Heart right ventricle (tissue), 16 donors: Measurements from ENCODE around the gene KRT8. TPM values are rescaled to one million over a fixed set of nuclear protein-coding genes. Genes with fewer than 3 reads are reported as not detected.
A peak's percentile ranks its signal among the peaks of the same experiment; 100 is the strongest.

Source experiments
- ATAC-seq, 8 donors: fragments of 200-7000 bp; cut with Tn5 transposase; one replicate each; pipeline ENCODE4 v1.9.1; 2020; ENCODE audit warnings: mild to moderate bottlenecking in 8 of 8, moderate library complexity in 8 of 8, moderate number of reproducible peaks in 1 of 8
- DNase-seq, 2 donors: peaks; one replicate each; pipeline ENCODE4 v3.0.0-alpha.2; 2020
- H3K27ac ChIP-seq, 10 donors: fragments of 200-600 bp; sonication (generic) in 2 of 10; one replicate each; pipeline versions ENCODE4 v1.5.0 to v1.8.0; 2020 to 2022; ENCODE audit warnings: mild to moderate bottlenecking in 3 of 10
- H3K27me3 ChIP-seq, 7 donors: fragments of 200-600 bp; one replicate each; pipeline ENCODE4 v1.8.0; 2021 to 2022; ENCODE audit warnings: mild to moderate bottlenecking in 2 of 7
- H3K36me3 ChIP-seq, 9 donors: fragments of 200-600 bp; sonication (generic) in 1 of 9; one replicate each; pipeline versions ENCODE4 v1.5.0 to v1.8.0; 2020 to 2022; ENCODE audit warnings: mild to moderate bottlenecking in 2 of 9
- H3K4me1 ChIP-seq, 9 donors: fragments of 200-600 bp; sonication (generic) in 1 of 9; one replicate each; pipeline versions ENCODE4 v1.5.0 to v1.8.0; 2020 to 2022; ENCODE audit warnings: mild to moderate bottlenecking in 4 of 9
- H3K4me3 ChIP-seq, 10 donors: fragments of 200-600 bp; sonication (generic) in 2 of 10; one replicate each; pipeline versions ENCODE4 v1.5.0 to v1.8.0; 2020 to 2022; ENCODE audit warnings: mild to moderate bottlenecking in 7 of 10, moderate library complexity in 2 of 10
- H3K9me3 ChIP-seq, 11 donors: fragments of 200-600 bp in 10 of 11; sonication (generic) in 2 of 11; one replicate each; pipeline versions ENCODE4 v1.5.0 to v1.8.0; 2013 to 2022; ENCODE audit warnings: mild to moderate bottlenecking in 2 of 11, control low read depth in 1 of 11, moderate library complexity in 1 of 11
- CTCF ChIP-seq, 9 donors: fragments of 200-600 bp; sonication (generic) in 2 of 9; IDR thresholded peaks; one replicate each; pipeline versions ENCODE4 v1.5.0 to v1.8.0; 2021 to 2022; ENCODE audit warnings: antibody characterized with exemption in 9 of 9, mild to moderate bottlenecking in 5 of 9, moderate library complexity in 1 of 9
- WGBS, 2 donors: extraction: QIAGEN DNeasy Blood & Tissue Kit; methylation state at CpG; one replicate each; pipeline ENCODE4 v1.1.7; 2013; ENCODE audit warnings: inconsistent platforms in 1 of 2; 5-methylcytosine and 5-hydroxymethylcytosine counted together
- intact Hi-C, 10 donors: fragments of 100-400 bp; cut with DNase I; formaldehyde crosslinking; loops; one replicate each; pipeline versions ENCODE4 v1.11.1 to v1.14.2; 2022
- polyA plus RNA-seq, 2 donors: library from polyadenylated mRNA; stranded (reverse); fragments of 200-250 nt; gene quantifications; one replicate each; pipeline ENCODE4 v1.2.3, GENCODE V29; 2013
- total RNA-seq, 10 donors: library from RNA; stranded (reverse); fragmentation: NEBNext Ultra II Directional in 3 of 10; extraction: Animal tissue kit (Norgen Biotek cat#: 25700) in 3 of 10; gene quantifications; one replicate each; pipeline versions ENCODE4 v1.2.1 to v1.2.4, GENCODE V29; 2021 to 2023
- donor health status: Arrhythmogenic right ventricular cardiomyopathy.
- donor health status: ischemic (EF 13 %, LVEDD 7.1; RV severe dilation, severe dysfunction).
- donor health status: healthy with polysubstance abuse.
- donor health status: DM: no; HTN: yes; CAD: no.
- donor health status: DM: no; HTN: no; CAD: no.
- donor health status: ischemic (EF 25% LVEDD 6.9; RV normal size, moderate dysfunction).
- donor health status: ischemic (EF 25% LVEDD 5.7; RV mildly dilated, moderate dysfunction).
- donor health status: healthy.
- donor health status: DM: yes; HTN: yes; CAD: no.
- donor health status: Ischemic cardiomyopathy.
- donor health status: ischemic (EF 35%, LVEDD 5.7; RV mildly dilated, moderate dysfunction).
- donor health status: nonischemic (EF 11% LVEDD 7.7; RV severe dilation, severe dysfunction).
- donor health status: DM: yes; HTN: yes; CAD: no.
- donor health status: PGD.
- donor health status: ischemic (EF 29% LVEDD 5.4; RV normal size, mild dysfunction).
- donor health status: nonischemic (EF 23%, LVEDD 6.1; RV moderate dilation, normal function).

Gene KRT8
- total and polyA plus RNA-seq, 12 donors, result 52.1 to 161 (median 112) TPM

GRCh38 chr12:52872644-52873389, 32.1 kb downstream of the KRT8 start:
- H3K4me3 ChIP-seq, result no peak overlapping the region
- no peaks in the 10 kb centered on the region for H3K36me3 ChIP-seq
- intact Hi-C loops, result loop anchor here in 5 of 10 donors (2.0 to 10.0 kb wide), 5 partner anchors 291 to 716 kb away; no protein-coding TSS in a partner anchor
- no peak for ATAC-seq
- no peak for DNase-seq
- peaks cover 3 to 42% (median 21%) of the 10 kb centered on the region in 9 donors for H3K4me1 ChIP-seq
- no peaks in the 10 kb centered on the region for H3K9me3 ChIP-seq
- H3K27ac ChIP-seq, result peak overlapping the region in 3 of 10 donors; percentile 10 to 76 (median 71)
- 89 to 93% methylated on average over 13 of the region's 13 CpGs for WGBS, 2 donors
- no peak for TF ChIP-seq CTCF (IDR thresholded peaks at IDR 0.05)
- no peaks in the 10 kb centered on the region for H3K27me3 ChIP-seq

GRCh38 chr12:52871291-52872039, 33.4 kb downstream of the KRT8 start:
- intact Hi-C loops, result loop anchor here in 6 of 10 donors (2.0 to 10.0 kb wide), 6 partner anchors 289 to 714 kb away; no protein-coding TSS in a partner anchor

GRCh38 chr12:52870361-52871290, 34.2 kb downstream of the KRT8 start:
- Histone ChIP-seq H3K9me3 (no peaks in the 10 kb centered on the region), H3K4me3 (no peak overlapping the region), H3K4me1 (peaks cover 3 to 43% (median 21%) of the 10 kb centered on the region in 9 donors), H3K27ac (peak overlapping the region in 6 of 10 donors; percentile 4 to 76 (median 10)), H3K36me3 (no peaks in the 10 kb centered on the region), H3K27me3 (no peaks in the 10 kb centered on the region)
- intact Hi-C loops, result loop anchor here in 5 of 10 donors (2.0 to 10.0 kb wide), 5 partner anchors 288 to 713 kb away; no protein-coding TSS in a partner anchor
- ATAC-seq, result peak in 7 of 8 donors; percentile 4 to 49 (median 41)
- TF ChIP-seq CTCF (IDR thresholded peaks at IDR 0.05), result peak; percentile 40 to 79 (median 66)
- DNase-seq, result peak; percentile 41 to 69
- WGBS, 2 donors, result 37 to 39% methylated on average over 14 of the region's 14 CpGs

More at GRCh38 chr12:52871291-52872039, 33.4 kb downstream of the KRT8 start:
- DNase-seq, result no peak
- peak overlapping the region in 8 of 10 donors; percentile 4 to 76 (median 16) for H3K27ac ChIP-seq
- H3K9me3 ChIP-seq, result no peaks in the 10 kb centered on the region
- ATAC-seq, result peak in 5 of 8 donors; percentile 6 to 18 (median 6)
- 62 to 67% methylated on average over 9 of the region's 9 CpGs for WGBS, 2 donors
- no peaks in the 10 kb centered on the region for H3K36me3 ChIP-seq
- no peaks in the 10 kb centered on the region for H3K27me3 ChIP-seq
- peaks cover 3 to 43% (median 21%) of the 10 kb centered on the region in 9 donors for H3K4me1 ChIP-seq
- no peak overlapping the region for H3K4me3 ChIP-seq
- TF ChIP-seq CTCF (IDR thresholded peaks at IDR 0.05), result no peak
